Measurements from ENCODE around the gene MTHFD1. TPM values are rescaled to one million over a fixed set of nuclear protein-coding genes. Genes with fewer than 3 reads are reported as not detected.

Gene MTHFD1
- total RNA-seq, 4 donors from 2014 or later = 21.5 to 42.0 (median 33.0) TPM

GRCh38 chr14:64502887-64503433 is 114.8 kb downstream of the MTHFD1 start:
- no peaks in the 10 kb centered on the region for H3K9me3 ChIP-seq
- H3K27me3 ChIP-seq = no peaks in the 10 kb centered on the region
- H3K4me3 ChIP-seq = peak overlapping the region; percentile 93
- no peaks in the 10 kb centered on the region for H3K36me3 ChIP-seq
- TF ChIP-seq POLR2AphosphoS5 (IDR thresholded peaks at IDR 0.05) (no peak), EP300 (IDR thresholded peaks at IDR 0.05) (no peak), POLR2A (IDR thresholded peaks at IDR 0.05) (no peak)
- TF ChIP-seq, protein P1, sequence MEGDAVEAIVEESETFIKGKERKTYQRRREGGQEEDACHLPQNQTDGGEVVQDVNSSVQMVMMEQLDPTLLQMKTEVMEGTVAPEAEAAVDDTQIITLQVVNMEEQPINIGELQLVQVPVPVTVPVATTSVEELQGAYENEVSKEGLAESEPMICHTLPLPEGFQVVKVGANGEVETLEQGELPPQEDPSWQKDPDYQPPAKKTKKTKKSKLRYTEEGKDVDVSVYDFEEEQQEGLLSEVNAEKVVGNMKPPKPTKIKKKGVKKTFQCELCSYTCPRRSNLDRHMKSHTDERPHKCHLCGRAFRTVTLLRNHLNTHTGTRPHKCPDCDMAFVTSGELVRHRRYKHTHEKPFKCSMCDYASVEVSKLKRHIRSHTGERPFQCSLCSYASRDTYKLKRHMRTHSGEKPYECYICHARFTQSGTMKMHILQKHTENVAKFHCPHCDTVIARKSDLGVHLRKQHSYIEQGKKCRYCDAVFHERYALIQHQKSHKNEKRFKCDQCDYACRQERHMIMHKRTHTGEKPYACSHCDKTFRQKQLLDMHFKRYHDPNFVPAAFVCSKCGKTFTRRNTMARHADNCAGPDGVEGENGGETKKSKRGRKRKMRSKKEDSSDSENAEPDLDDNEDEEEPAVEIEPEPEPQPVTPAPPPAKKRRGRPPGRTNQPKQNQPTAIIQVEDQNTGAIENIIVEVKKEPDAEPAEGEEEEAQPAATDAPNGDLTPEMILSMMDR (IDR thresholded peaks at IDR 0.05) = no peak
- H3K27ac ChIP-seq = peak overlapping the region; percentile 98
- peaks cover 54% of the 10 kb centered on the region for H3K4me1 ChIP-seq
- WGBS = under 1% methylated on average over 18 of the region's 29 CpGs
- DNase-seq (ENCODE audit: low spot score in 2 of 2) = peak in 1 of 2 donors; percentile 74

DNA sequence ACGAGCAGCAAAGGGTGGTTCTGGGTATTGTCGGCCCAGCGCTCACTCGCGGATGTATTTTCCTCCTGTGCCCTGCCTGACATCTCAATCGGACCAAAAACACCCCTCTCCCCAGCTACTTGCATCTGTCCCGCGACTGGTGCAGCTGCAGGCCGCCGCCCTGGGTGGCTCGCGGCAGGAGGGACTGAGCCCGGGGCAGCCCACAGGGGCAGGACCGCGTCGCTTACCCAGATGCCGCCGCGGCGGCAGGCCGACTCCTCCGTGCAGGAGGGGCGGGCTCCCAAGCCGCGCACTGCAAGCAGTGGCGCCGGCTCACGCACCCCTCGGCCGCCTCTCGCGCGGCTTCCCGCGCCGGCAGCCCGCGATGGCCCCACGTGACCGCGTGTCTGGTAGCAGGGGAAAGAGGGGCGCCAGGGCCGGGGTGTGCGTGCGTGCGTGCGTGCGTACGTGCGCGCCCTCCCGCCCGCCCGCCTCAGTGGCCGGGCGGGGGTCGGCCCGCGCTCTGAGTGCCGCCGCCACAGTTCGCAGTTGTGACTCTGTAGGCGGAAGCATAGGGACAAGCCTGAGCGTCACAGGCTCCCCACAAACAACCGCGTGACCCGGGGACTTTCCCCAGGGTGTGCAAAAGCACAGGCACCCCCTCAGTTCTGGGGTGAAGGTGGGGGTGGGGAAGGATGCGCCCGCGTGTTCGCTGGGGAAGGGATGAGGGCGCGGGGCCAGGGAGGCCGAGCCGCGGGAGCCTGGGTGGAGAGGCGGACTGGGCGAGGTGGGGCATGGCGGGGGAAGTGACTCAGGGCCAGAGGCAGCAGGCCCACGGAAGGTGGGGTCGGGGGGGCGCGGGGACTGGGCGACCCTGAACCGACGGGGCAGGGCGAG is 115.5 kb downstream of the MTHFD1 start, which contains the start of gene ZBTB25:
ZBTB25 (minus strand) TSS at position 405 of the 876 bp plus-strand sequence. CDS start 13,305 bp downstream, outside the sequence.
- peak within 1 kb of the TSS; percentile 93 for H3K4me3 ChIP-seq
- no peaks in the 10 kb centered on the region for H3K36me3 ChIP-seq
- peak within 1 kb of the TSS; percentile 98 for H3K27ac ChIP-seq
- no peaks in the 10 kb centered on the region for H3K27me3 ChIP-seq
- DNase-seq (ENCODE audit: low spot score in 2 of 2) = peak; percentile 94 to 95
- WGBS = 5% methylated on average over 7 of the region's 87 CpGs
- TF ChIP-seq POLR2A (IDR thresholded peaks at IDR 0.05) (peak in 1 of 2 donors; percentile 66), EP300 (IDR thresholded peaks at IDR 0.05) (no peak), POLR2AphosphoS5 (IDR thresholded peaks at IDR 0.05) (peak in 1 of 3 donors; percentile 12)
- TF ChIP-seq, protein P1 (IDR thresholded peaks at IDR 0.05) = no peak
- H3K4me1 ChIP-seq = peaks cover 61% of the 10 kb centered on the region
- no peaks in the 10 kb centered on the region for H3K9me3 ChIP-seq

GRCh38 chr14:64504310-64504896 is 116.2 kb downstream of the MTHFD1 start, which contains the start of gene ZBTB1:
ZBTB1 (plus strand) TSS chr14:64504770; CDS start chr14:64521505, 16,735 bp downstream.
- WGBS = 0% methylated on average over 13 of the region's 63 CpGs
- H3K27me3 ChIP-seq = no peaks in the 10 kb centered on the region
- TF ChIP-seq, protein P1 (IDR thresholded peaks at IDR 0.05) = no peak
- TF ChIP-seq POLR2AphosphoS5 (IDR thresholded peaks at IDR 0.05) = peak in 2 of 3 donors; percentile 42 to 44
- TF ChIP-seq POLR2A (IDR thresholded peaks at IDR 0.05) = peak; percentile 49 to 87
- no peak for TF ChIP-seq EP300 (IDR thresholded peaks at IDR 0.05)
- DNase-seq (ENCODE audit: low spot score in 2 of 2) = peak; percentile 94 to 95
- peak within 1 kb of the TSS; percentile 98 for H3K27ac ChIP-seq
- H3K36me3 ChIP-seq = no peaks in the 10 kb centered on the region
- peak within 1 kb of the TSS; percentile 93 for H3K4me3 ChIP-seq
- H3K9me3 ChIP-seq = no peaks in the 10 kb centered on the region
- peaks cover 68% of the 10 kb centered on the region for H3K4me1 ChIP-seq

DNA sequence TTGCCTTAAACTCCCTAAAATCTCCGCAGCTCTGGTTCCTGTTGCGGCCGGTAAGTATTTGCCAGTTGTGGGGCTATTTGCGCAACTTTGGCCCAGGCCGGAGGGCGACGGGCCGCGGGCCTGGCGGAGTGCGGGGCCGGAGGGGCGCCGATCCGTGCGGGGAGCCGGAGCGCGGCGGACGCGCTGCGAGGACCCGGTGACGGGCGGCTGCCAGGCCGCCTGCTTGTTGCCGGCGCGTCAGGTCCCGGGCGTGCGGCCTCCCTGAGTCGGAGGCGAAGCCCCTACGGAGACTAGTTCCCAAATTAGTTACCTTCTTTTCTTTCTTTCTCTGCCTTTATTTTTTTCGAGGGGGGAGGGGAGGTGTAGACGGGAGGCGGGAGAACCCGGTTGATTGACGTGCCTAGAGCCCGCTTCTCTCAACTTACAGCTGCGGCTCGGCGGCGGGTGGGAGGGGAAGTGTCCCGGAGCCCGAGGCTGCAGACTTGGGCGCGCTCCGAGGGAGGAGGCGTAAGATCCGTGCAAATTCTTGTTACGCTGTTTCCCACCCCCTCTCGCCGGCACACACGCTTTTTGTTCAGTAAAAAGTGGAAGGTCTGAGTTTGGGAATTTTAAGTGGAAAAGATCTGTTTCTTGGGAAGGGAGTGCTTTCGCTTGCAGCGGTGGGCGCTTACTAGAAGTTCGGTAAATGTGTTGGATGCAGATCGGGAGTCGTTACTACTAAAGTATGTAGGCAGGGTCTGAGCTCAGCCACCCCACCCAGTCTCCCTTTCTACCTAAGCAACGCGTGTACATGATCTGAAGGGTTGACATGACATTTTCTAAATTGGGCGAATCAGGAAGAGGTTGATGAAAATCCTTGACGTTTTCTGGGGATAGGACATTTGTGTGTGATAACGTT is 117.0 kb downstream of the MTHFD1 start:
- peaks cover 70% of the 10 kb centered on the region for H3K4me1 ChIP-seq
- WGBS = under 1% methylated on average over 67 of the region's 68 CpGs
- TF ChIP-seq EP300 (IDR thresholded peaks at IDR 0.05) = no peak
- peak in 1 of 2 donors; percentile 5 for TF ChIP-seq POLR2A (IDR thresholded peaks at IDR 0.05)
- TF ChIP-seq POLR2AphosphoS5 (IDR thresholded peaks at IDR 0.05) = peak in 1 of 3 donors; percentile 11

DNA sequence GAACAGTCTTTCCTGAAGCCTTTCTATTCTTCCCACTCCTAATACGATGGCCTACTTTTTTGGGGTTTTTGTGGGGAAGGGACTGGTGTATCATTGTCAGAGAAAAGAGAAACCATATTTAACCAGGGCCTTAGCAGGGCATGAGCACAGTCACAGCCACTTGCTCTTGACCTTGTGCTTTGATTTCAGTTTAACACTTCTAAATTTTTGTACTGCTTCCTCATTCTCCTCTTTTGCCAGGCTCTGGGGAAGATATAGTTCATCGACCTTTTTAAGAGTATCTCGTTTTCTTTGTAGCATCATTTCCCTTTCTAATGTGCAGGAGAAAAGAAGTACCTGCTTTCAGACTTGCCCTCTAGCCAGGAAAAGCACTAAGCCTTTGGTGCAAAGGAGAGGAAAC is 118.6 kb downstream of the MTHFD1 start:
- 26% methylated on average over 3 of the region's 3 CpGs for WGBS
- Histone ChIP-seq H3K4me3 (peak overlapping the region; percentile 93), H3K9me3 (no peaks in the 10 kb centered on the region), H3K27ac (peak overlapping the region; percentile 19), H3K4me1 (peaks cover 71% of the 10 kb centered on the region), H3K27me3 (no peaks in the 10 kb centered on the region), H3K36me3 (no peaks in the 10 kb centered on the region)
- DNase-seq (ENCODE audit: low spot score in 2 of 2) = no peak
- TF ChIP-seq POLR2AphosphoS5 (IDR thresholded peaks at IDR 0.05) (no peak), POLR2A (IDR thresholded peaks at IDR 0.05) (no peak), EP300 (IDR thresholded peaks at IDR 0.05) (no peak)
- TF ChIP-seq, protein P1 (IDR thresholded peaks at IDR 0.05) = no peak

More for the DNA sequence above, 117.0 kb downstream of the MTHFD1 start:
- Histone ChIP-seq H3K4me3 (peak overlapping the region; percentile 93), H3K27ac (peak overlapping the region; percentile 98), H3K9me3 (no peaks in the 10 kb centered on the region), H3K36me3 (no peaks in the 10 kb centered on the region), H3K27me3 (no peaks in the 10 kb centered on the region)
- peak; percentile 94 to 95 for DNase-seq (ENCODE audit: low spot score in 2 of 2)

Measured in suprapubic skin (tissue), 4 donors.